Fibroblast of mammary gland (primary cell): ENCODE data around the gene SDCCAG8.

ENCODE experiments used
- DNase-seq: peaks from one replicate; pipeline ENCODE4 v3.0.0-alpha.2; 2010; ENCODE audit warnings: low read depth
- H3K4me3 ChIP-seq: 2 replicates; pipeline ENCODE4 v1.5.1; 2011; ENCODE audit warnings: low read depth, mild to moderate bottlenecking, low read length, moderate library complexity; ENCODE audit not compliant: control insufficient read depth
- TF ChIP-seq, protein P1 (sequence below): conservative IDR thresholded peaks from 2 replicates; pipeline ENCODE4 v1.5.1; 2011; ENCODE audit warnings: low read depth, low read length, inconsistent platforms; ENCODE audit not compliant: control insufficient read depth, insufficient read depth

The SDCCAG8 gene

GRCh38 chr1:243474906-243475305, 219.1 kb downstream of the SDCCAG8 start:
- TF ChIP-seq, protein P1, sequence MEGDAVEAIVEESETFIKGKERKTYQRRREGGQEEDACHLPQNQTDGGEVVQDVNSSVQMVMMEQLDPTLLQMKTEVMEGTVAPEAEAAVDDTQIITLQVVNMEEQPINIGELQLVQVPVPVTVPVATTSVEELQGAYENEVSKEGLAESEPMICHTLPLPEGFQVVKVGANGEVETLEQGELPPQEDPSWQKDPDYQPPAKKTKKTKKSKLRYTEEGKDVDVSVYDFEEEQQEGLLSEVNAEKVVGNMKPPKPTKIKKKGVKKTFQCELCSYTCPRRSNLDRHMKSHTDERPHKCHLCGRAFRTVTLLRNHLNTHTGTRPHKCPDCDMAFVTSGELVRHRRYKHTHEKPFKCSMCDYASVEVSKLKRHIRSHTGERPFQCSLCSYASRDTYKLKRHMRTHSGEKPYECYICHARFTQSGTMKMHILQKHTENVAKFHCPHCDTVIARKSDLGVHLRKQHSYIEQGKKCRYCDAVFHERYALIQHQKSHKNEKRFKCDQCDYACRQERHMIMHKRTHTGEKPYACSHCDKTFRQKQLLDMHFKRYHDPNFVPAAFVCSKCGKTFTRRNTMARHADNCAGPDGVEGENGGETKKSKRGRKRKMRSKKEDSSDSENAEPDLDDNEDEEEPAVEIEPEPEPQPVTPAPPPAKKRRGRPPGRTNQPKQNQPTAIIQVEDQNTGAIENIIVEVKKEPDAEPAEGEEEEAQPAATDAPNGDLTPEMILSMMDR: no peak
- no peak for DNase-seq
- H3K4me3 ChIP-seq: no peak overlapping the region

GRCh38 chr1:243475966-243476365, 220.1 kb downstream of the SDCCAG8 start:
- H3K4me3 ChIP-seq: no peak overlapping the region
- peak; percentile 46 for DNase-seq
- TF ChIP-seq, protein P1: peak; percentile 14

- DNase-seq: peak; percentile 35
- no peak overlapping the region for H3K4me3 ChIP-seq
- TF ChIP-seq, protein P1: no peak
These were observed 222.0 kb downstream of the SDCCAG8 start for GRCh38 chr1:243477731-243478290.

GRCh38 chr1:243481101-243481500, 225.3 kb downstream of the SDCCAG8 start:
- TF ChIP-seq, protein P1: no peak
- DNase-seq: no peak
- no peak overlapping the region for H3K4me3 ChIP-seq

DNA sequence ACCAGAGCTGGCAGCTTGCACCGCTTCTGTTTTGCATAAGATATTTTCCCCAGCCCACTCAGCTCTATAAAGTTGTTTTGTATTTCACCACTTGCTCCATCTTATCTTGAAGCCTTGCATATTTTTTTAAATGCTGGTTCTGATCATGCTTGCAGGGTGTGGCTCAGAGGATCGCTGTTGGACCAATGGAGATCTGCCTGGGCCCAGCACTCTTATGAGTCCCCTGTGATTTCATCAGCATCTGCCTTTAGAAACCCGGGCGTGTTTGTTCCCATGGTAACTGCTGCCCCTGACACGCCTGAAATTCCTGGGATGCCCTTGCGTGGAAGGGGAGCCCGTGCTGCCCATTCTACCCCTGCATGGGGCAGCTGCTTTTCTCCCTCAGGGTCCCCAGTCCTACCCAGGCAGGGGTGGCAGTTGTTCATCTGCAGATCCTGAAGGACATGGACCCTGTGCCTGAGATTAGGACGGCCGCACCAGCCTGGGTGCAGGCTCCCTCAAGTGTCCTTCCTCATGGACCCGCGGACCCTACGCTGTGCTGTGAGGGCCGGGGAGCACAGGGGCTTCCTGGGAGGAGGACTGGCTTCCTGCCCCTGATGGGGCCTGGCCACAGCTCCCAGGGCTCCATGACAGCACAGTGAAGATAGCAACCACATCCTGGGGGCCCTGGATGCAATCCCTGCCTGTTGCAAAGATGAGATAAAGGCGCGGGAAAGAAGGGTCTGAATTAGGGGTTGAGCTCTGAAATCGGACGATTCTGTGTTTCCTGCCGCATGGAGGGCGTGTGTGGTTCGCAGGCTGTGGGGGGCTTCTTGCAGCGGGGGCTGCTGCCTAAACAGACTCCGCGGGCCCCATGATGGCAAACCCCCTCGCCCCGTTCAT, 226.5 kb downstream of the SDCCAG8 start:
- peak; percentile 47 for DNase-seq
- TF ChIP-seq, protein P1: no peak
- no peak overlapping the region for H3K4me3 ChIP-seq

GRCh38 chr1:243483071-243483771, 227.4 kb downstream of the SDCCAG8 start:
- DNase-seq: no peak
- TF ChIP-seq, protein P1: no peak
- no peak overlapping the region for H3K4me3 ChIP-seq
